HUDEP-2 (cell line): ENCODE data around the gene SEMA5A.

Experiments
- DNase-seq, 76 experiments: peaks; one replicate each; lab custom pipeline; 2025; ENCODE audit not compliant: unreplicated experiment in 76 of 76; lab: John Stamatoyannopoulos, UW

SEMA5A gene

DNA sequence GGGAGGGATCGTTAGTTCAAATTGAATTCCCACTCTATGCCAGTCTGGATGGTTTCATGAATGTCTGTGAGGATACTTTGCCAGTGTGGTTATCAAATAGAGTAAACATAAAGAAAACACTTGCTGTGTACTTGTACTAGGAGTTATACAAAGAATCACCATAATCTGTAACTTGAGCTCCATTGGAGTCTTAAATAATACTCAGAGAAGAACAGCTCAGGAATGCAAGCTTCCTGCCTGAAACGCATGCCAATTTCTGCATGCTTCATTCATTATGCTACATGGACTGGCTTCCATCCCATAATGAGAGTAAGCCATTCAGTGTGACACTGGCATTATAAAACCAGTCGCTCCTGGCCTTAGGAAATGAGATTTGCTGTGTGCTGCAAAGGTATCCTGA is 351.4 kb downstream of the SEMA5A start:
- DNase-seq, result no peak

DNA sequence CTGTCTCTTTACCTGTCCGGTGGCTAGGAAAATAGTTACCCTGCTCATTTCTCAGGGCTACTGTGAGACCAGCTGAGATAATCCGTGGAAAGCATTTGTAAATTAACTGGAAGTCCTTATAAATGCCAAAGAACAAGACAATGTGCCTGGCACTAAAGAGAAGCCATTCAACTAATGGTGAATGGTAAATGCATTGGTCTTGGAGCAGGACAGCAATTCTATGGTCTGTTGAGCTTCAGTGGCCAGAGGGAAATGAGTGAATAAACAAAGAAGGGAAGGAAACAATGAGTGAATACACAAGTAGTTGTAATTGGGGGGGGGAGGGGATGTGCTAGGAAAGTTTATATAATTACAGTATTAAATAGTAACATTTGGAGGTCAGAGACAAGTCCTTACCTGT is 353.6 kb downstream of the SEMA5A start:
- no peak for DNase-seq

DNA sequence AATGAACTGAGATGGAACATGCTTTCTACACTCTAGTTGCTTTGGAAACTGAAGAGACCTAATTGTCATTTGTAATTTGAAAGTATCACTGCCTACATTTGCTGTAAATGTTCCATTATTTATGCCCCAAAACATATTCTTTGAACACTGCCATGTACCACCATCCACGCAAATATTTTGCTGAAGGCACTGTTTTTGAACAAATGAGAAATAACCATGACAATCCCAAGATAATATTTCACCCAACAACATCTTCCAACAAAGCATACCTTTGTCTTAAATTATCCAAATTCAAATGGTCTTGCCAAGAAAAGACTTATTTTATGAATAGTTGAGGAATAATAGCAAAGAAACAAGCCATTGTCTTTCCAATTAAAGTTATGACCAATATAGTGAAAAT is 356.2 kb downstream of the SEMA5A start:
- no peak for DNase-seq

DNA sequence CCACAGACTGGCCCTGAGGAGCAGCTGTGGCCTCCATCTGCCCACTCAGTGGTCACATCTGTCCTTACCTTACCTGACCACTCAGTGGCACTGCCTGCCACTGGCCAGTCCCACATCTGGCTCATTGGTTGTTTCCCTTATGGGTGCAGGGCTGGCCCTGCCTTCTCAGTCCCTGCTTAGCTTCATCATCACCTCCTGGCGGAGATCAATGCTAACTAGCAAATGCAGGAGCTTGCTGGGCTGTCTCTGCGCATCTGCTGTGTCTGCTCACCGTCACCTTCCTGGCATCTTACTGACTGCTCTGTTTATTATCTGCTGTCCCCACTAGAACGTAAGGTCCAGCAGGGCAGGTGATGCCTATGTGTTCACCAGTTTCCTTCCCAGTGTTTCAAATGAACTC is 356.9 kb downstream of the SEMA5A start:
- no peak for DNase-seq

DNA sequence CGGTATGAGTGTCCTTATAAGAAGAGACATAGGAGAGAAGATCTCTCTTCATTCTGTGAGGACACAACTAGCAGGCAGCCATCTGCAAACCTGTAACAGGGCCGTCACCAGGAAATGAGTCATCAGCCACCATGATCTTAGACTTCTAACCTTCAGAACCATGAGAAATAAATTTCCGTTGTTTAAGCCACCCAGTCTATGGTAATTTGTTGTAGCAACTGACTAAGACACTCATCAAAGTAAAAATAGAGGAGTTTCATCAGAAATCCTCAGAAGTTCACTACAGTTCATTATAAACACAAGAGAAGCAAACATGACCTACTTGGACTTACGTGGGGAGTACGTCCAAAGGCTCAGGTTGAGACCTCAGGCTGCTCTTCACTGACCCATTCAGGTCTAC is 357.7 kb downstream of the SEMA5A start:
- DNase-seq, result no peak

DNA sequence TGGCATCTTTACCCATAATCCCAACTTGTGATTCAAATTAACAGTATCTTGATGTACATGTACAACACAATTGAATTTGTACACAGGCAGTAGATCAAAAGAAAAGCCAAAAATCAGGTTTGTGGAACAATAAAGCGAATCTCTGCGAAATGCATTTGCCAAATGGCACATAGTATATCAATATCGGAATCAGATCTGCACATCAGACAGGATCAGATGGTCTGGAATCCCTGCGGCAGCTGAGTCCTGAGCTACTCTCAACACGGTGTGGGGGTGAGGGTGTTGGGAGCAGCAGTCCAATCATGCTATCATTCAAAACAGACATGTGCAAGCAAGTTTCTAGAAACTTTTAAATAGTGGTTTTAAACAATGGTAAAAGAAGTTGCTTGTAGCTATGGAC is 358.3 kb downstream of the SEMA5A start:
- DNase-seq, result no peak

DNA sequence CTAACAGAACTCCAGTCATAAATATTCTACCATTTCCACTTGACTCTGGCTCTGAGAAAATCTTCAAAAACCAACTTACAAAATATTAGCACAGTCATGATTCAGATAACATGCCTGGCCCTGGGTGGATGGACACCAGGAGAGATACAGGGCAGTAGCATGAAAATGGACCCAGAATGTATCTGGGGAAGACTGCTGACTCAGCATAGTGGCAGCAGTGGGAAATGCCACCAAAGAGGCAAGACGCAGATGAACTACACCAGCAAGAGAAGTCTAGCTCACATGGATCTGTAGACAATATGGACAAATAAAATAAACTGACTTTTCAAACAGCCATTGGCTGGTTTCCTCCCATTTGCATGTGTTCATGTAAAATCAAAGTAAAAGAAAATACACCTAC is 359.8 kb downstream of the SEMA5A start:
- no peak for DNase-seq

DNA sequence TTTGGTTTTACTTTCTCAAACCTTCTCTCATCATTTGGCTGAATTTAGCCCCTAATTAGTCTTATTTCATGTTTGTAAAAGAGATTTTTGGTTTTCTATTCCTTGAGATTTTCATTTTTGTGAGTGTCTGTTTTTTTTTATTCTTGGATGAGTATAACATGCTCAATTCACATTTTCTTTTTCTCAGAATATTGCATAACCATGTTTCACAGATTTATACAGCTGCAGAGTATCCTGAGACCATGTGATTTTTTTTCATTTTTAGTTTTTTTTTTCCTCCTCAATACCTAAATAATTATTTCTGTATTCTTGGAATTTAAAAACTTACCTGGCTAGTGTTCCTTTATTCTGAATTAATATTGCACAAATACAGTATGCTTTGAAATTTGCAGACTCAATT is 361.9 kb downstream of the SEMA5A start:
- DNase-seq, result no peak

DNA sequence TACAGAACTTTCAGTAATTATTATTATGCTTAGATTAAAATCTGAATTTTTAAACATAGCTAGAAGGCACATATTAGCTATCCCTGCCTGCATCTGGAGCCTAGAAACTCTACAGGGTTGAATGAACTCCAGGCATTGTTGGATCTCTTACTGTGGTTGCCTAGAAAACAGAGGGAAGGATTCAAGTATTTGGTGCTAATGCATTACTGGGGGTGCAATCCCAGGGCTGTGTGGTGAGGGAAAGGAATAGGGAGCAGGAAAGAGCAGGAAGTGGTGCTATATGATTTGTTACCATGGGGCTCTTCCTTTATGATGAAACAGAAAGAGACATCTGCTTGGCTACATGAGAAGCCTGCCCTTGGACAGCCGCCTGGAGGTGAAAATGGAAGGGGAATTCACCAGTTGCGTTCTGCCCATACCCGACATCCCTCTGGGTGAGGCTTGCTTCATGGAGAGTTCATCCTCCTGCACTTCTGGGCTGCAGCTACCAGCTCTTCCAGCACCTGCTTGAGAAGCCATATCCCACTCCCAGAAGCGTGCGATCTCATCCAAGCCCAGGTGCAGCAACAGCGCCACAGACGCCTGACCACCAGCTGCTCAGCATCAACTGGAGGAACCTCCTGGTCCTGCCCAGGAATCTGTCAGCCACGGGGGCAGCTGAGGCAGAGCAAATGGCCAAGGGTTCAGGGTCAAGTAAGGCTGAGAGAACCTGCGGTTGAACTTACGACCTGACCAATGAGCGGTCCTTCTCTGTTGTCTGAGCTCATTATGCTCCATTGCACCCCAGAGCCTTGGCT is 362.8 kb downstream of the SEMA5A start:
- no peak for DNase-seq

DNA sequence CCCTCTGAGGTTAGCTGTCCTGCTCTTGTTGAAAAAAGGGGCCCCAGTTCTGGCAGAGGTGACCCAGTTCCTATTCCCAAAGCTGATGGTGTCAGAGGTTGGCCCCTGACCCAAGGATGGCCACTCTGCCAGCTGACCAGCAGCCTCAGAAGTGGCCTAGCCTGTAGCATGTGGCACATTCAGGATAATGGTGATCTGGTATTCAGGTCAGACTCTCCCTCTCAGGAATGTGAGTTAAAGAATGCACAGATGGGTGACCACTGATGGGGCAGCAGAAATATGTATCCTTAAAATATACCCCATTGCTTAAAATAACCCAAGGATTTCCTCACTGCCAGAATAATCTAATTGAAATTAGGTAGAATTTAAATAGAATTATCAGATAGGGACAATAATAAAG is 369.2 kb downstream of the SEMA5A start:
- no peak for DNase-seq

DNA sequence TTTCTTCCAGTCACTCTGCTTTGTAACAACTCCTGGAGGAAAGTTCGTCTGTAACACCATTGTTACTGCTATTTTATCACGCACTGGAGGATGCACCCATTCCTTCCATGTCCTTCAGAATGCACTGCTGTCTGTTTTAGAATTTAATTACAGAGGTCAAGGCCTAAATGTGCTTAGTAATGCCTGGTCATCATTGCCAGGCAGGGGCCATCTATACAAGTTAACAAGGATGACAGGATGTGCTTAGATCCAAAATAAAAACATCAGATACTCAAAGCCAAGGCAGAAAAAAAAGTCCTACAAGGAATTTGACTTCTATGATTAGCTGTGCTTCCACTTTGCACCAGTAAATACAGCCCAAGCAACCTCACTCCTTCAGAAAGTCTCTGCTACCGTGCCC is 371.4 kb downstream of the SEMA5A start:
- no peak for DNase-seq

DNA sequence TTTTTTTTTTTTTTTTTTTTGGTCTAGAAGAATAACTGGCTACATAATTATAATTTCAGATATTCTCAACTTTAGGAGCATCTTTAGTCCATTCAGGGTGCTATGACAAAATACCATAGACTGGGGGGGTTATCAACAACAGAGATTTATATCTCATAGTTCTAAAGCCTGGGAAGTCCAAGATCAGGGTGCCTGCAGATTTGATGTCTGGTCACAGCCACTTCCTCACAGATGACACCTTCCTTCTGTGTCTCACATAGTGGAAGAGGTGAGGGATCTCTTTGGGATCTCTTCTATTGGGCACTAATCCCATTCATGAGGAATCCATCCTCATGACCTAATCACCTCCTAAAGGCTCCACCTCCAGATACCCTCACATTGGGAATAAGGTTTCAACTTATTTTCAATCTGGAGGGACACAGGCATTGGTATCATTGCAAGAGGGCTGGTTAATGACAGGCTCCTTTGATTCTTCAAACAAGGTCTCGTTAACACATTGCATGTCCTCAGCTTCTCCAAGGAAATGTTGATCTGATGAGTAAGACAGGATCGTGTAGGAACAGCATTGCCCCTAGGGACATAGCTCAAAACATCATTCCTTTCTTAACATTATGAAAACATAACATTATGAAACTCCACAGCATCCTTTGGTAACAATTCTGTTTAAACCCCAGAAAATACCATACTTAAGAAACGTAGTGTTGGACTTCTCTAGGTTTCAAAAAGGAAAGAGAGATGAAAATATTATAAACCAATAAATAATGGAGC is 372.4 kb downstream of the SEMA5A start:
- DNase-seq, result no peak

DNA sequence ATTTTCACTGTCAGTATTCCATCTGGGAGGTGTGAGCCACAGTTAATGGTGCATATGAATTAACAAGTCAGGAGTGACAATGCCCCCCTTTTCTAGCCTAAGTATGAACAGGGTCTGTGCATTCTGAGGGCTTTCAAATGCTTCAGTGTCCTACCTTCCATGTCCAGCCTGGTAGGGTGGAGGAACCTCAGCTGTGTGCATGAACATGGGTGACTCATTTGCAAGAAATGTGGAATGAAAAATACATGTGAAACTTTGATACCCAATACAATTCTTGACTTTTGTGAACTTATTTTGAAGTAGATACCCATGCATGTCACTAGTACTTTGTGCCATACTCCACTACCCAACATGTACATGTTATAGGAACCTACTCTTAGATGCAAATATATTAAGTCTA is 375.8 kb downstream of the SEMA5A start:
- DNase-seq, result no peak

DNA sequence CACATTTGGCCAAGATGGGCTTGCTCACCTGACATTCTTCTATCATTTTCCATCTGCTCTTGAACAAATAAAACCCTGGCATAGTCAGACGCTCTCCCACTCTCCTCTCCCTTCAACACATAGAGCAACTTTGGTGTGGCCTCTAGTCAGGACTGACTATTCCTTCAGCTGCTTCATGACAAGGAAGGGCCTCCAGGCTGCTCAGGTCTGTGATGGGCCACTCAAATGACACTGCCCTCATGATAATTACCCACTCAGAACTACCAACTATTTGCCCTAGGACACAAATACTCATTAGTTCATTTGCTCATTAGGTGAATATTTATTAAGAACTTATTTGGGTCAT is 376.3 kb downstream of the SEMA5A start:
- no peak for DNase-seq

DNA sequence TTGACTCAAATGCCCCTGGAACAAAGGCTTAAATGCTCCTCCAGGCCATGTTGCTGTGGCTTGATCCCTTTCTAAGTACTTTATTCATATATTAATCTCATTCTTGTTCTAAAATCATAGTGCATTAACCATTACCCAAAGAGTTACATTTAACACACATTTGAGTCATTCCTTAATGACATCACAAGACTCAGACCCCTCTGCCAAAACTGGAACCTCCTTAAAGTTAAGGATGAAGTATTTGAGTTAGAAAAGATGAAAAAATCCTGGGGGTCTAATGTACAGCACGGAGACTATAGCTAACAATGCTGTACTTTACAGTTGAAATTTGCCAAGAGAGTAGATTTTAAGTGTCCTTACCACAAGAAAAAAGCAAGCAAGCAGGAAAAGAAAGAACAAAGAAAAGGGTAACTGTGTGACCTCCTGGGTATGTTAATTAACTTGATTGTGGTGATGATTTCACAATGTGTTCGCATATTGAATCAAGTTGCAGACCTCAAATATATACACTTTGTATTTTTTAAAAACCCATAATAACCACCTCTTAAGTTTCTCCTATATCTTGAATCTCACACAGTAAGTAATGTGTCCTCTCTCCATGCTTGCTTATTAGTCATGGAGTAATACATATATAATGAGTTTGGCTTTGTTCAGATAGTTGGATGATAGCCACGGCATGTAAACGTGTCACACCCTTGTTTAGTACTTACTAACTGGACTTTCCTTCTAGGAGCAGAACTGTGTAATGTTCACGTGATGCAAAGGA is 376.9 kb downstream of the SEMA5A start:
- DNase-seq, result no peak

DNA sequence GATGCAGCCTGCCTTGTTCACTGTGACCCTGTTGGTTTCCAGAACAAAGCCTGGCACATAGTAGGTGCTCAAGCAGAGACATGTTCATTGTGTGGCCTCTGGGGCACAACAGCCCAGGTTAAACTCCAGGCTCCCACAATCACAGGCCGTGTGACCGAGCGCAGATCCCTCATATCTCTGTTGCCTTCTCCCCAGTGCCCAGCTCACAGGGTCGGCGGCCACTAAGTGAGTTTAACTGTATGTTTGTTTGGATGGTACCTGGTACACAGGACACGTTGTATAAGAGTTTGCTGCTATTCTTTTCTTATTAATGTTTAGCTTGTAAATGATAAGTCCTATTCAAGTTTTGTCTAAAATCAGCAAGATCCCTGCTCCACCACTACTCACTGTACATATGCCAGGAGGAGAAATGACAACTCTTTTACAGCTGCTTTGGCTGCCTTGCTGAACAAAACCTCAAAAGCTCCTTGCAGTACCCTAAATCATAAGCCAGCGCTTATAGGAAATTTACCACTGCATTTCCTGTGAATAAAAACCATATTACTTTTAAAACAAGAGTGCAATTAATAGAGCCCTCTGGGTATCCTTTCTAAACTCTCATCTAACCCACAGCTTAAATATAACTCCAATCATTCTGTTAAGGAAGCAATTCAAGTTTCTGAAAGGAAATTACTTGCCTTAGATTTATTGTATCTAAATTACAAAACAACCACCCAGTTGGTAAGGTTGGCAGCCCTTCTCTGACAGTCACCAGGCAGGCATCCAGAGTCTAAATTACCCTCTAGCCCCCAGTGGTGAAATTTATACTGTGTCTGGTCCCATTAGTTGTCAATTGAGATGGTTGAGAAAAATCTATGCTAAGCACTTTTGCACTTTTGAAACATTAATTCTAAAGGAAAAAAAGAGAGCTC is 379.4 kb downstream of the SEMA5A start:
- no peak for DNase-seq

DNA sequence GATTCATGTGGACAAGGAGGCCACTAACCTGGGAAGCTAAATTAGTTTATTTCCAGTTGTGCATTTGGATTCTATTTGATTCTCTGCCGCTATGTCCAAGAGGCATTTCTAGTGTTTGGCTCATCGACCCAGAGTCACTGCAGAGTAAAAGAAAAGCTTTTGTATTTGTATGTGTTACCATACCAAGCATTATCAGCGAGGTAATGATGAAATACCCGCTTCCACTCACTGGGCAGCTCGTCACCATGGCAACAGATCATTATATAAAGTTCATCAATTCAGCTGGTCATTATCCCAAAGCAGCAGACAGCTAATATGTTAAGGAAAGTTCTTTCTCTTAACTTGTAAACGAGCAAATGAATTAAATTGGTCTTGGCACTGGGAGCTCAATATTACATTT is 380.3 kb downstream of the SEMA5A start:
- no peak for DNase-seq

DNA sequence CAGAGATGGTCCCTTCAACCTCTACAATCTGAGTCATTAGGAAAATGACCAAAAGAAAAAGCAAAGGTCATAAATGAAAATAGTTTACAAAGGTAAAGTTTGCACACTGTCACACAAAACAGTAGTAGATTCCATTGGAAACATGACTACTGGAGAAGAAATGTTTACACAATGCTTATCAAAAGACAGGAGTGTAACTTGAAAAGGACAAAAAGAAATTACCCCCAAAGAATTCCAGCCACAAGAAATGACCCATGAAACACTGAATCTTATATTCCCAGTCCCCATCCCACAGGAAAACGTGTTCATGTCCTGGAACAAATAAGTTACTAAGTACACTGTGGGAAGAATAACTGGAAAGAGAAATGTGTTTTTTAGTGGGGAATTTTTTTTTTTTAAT is 385.1 kb downstream of the SEMA5A start:
- DNase-seq, result no peak

DNA sequence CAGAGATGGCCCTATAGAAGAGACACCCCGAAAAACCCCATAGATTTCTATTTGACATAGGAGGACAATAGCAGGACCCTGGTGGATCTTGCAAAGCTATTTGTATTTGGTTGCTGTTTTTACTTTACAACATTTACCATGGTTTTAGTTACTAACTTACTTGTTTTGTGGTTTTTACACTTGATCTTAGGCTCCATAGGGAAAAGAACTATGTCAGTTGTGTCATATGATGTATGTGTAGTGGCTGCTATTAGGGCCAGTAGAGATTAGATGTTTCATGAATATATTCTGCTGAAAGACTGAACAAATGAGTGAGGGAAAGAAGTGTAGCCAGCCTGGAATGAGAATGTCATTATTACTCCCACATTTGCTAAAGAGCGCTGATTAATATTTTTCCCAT is 388.1 kb downstream of the SEMA5A start:
- DNase-seq, result no peak

DNA sequence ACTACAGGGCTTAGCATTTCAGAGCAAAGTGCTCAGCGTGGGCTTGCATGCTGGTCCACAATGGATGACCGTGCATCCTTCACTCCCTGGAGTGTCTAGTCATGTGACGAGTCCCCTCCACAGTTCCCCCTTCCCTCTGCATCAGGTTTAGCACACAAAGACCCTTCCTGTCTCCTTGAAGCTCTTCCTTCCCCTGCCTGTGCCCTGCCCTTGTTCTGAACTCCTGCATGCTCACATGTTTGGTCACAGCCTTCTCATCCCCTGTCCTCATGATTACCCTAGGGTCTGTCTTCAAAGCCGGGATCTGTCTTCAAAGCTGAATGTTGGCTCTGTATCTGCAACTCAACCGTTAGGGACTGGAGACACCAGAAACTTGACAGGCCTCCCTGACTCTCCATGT is 388.9 kb downstream of the SEMA5A start:
- DNase-seq, result no peak

DNA sequence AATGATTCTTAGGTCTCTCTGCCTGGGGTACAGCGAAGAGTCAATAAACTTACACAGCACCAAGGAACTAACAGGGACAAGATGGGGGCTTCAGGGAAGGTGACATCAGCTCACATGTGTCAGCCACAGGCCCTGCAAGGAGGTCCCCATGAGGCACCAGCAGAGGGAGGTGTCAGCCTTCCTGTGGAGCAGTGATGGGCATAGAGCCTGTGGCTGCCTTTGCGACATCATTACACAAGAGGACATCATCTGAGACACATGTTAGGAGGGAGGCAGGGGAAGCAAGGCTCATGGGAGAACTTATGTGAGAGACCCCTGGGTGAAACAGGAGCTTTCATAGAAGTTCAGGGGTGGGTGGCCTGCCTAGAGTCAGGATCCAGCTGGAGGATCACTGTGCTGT is 389.6 kb downstream of the SEMA5A start:
- DNase-seq, result peak in 67 of 76 experiments; percentile 6 to 72 (median 48)
